Loucy (cell line): ENCODE measurements around the gene PPP1R12B.
A peak's percentile ranks its signal among the peaks of the same experiment; 100 is the strongest.
"Not testable (repeated sequence)": the region's sequence is repeated elsewhere in the genome, so short reads cannot be mapped to it uniquely, and the experiment has no call there.

Experiments used
- H2AFZ ChIP-seq: fragments of 200-600 bp; sonication (generic); 2 replicates; pipeline ENCODE4 v1.6.0; 2016; ENCODE audit warnings: antibody characterized with exemption, mild to moderate bottlenecking, low read length, moderate library complexity
- H3F3A ChIP-seq: fragments of 200-600 bp; 2 replicates; pipeline ENCODE4 v1.6.0; 2016; ENCODE audit warnings: antibody characterized with exemption, low read depth, mild to moderate bottlenecking
- H3K27me3 ChIP-seq: fragments of 200-600 bp; sonication (generic); 2 replicates; pipeline ENCODE4 v1.6.1; 2014; ENCODE audit warnings: low read length, mild to moderate bottlenecking; ENCODE audit not compliant: insufficient read depth, poor library complexity, severe bottlenecking
- H3K36me3 ChIP-seq: fragments of 200-600 bp; sonication (generic); 2 replicates; pipeline ENCODE4 v1.6.1; 2016; ENCODE audit warnings: low read length; ENCODE audit not compliant: insufficient read depth
- H3K4me1 ChIP-seq: fragments of 200-600 bp; sonication (generic); 2 replicates; pipeline ENCODE4 v1.5.1; 2014; ENCODE audit warnings: low read length, mild to moderate bottlenecking; ENCODE audit not compliant: insufficient read depth, poor library complexity, severe bottlenecking
- H3K4me2 ChIP-seq: fragments of 200-600 bp; sonication (generic); 2 replicates; pipeline ENCODE4 v1.6.0; 2014; ENCODE audit warnings: antibody characterized with exemption, low read length, low read depth, mild to moderate bottlenecking; ENCODE audit not compliant: poor library complexity, severe bottlenecking
- H3K4me3 ChIP-seq: fragments of 200-600 bp; sonication (generic); 2 replicates; pipeline ENCODE4 v1.5.1; 2014; ENCODE audit warnings: low read length, mild to moderate bottlenecking, mixed read lengths; ENCODE audit not compliant: poor library complexity, severe bottlenecking
- H3K79me2 ChIP-seq: fragments of 200-600 bp; sonication (generic); 2 replicates; pipeline ENCODE4 v1.6.1; 2014; ENCODE audit warnings: low read length; ENCODE audit not compliant: insufficient read depth
- H3K9ac ChIP-seq: fragments of 200-600 bp; sonication (generic); 2 replicates; pipeline ENCODE4 v1.6.0; 2014; ENCODE audit warnings: mild to moderate bottlenecking, low read depth, low read length, moderate library complexity; ENCODE audit not compliant: poor library complexity, severe bottlenecking
- H3K9me2 ChIP-seq: fragments of 200-600 bp; sonication (generic); replicated peaks from 2 replicates; pipeline ENCODE4 v1.6.1; 2016; ENCODE audit warnings: low read depth, low read length, mixed read lengths
- H3K9me3 ChIP-seq: fragments of 200-600 bp; sonication (generic); 2 replicates; pipeline ENCODE4 v1.6.1; 2014; ENCODE audit warnings: mild to moderate bottlenecking, antibody characterized with exemption, low read length, low read depth; ENCODE audit not compliant: insufficient read depth
- H4K20me1 ChIP-seq: fragments of 200-600 bp; sonication (generic); 2 replicates; pipeline ENCODE4 v1.6.0; 2014; ENCODE audit warnings: antibody characterized with exemption, low read length, mild to moderate bottlenecking; ENCODE audit not compliant: insufficient read depth, poor library complexity, severe bottlenecking
- CTCF ChIP-seq: fragments of 200-600 bp; sonication (generic); conservative IDR thresholded peaks from 2 replicates; pipeline ENCODE4 v1.5.1; 2014; ENCODE audit warnings: mild to moderate bottlenecking, antibody characterized with exemption, low read length
- EZH2phosphoT487 ChIP-seq: fragments of 200-600 bp; IDR thresholded peaks from 2 replicates; pipeline ENCODE4 v1.6.1; 2018; ENCODE audit warnings: antibody characterized with exemption, mild to moderate bottlenecking, moderate library complexity, borderline replicate concordance

The PPP1R12B gene

DNA sequence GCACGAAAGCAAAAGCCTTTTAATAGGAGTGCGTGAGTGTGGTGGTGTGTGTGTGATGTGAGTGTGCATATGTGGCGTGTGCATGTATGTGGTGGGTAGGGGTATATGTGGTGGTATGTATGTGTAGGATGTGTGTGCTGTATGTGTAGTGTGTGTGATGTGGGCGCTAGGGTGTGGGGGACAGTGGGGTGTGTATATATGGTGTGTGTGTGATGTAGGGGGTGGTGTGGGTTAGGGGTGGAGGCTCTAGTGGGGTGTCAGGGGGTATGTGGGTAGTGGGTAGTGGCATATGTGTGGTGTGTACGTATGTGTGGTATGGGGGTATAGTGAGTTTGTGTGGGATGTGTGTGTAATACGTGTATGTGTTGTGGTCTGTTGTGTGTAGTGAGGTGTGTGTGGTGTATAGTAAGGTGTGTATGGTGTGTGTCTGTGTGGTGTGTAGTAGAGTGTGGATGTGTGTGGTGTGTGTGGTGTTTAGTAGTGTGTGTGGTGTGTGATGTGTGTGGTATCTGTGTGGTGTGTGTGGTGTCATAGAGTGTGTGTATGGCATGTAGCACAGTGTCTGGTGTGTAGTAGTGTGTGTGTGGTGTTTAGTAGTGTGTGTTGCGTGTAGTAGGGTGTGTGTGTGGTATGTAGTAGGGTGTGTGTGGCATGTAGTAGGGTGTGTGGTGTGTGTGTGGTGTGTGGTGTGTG lies 275.7 kb downstream of the PPP1R12B start:
- H3K36me3 ChIP-seq = no peaks in the 10 kb centered on the region
- peaks cover 23% of the 10 kb centered on the region for H3K4me1 ChIP-seq
- H3K4me3 ChIP-seq = no peak overlapping the region
- TF ChIP-seq CTCF (no peak), EZH2phosphoT487 (no peak)
- no peaks in the 10 kb centered on the region for H3F3A ChIP-seq
- no peak overlapping the region for H3K4me2 ChIP-seq
- H2AFZ ChIP-seq = no peak overlapping the region
- H3K79me2 ChIP-seq = no peaks in the 10 kb centered on the region
- H3K27me3 ChIP-seq = no peaks in the 10 kb centered on the region
- no peak overlapping the region for H3K9ac ChIP-seq
- no peaks in the 10 kb centered on the region for H3K9me2 ChIP-seq
- H4K20me1 ChIP-seq = no peaks in the 10 kb centered on the region
- no peaks in the 10 kb centered on the region for H3K9me3 ChIP-seq

- Histone ChIP-seq H2AFZ (no peak overlapping the region), H3K4me1 (peaks cover 23% of the 10 kb centered on the region), H4K20me1 (no peaks in the 10 kb centered on the region)
These were observed 276.2 kb downstream of the PPP1R12B start for GRCh38 chr1:202624781-202625108.

GRCh38 chr1:202625416-202626360 lies 277.2 kb downstream of the PPP1R12B start:
- Histone ChIP-seq H3K27me3 (no peaks in the 10 kb centered on the region), H3K4me1 (peaks cover 28% of the 10 kb centered on the region), H3K36me3 (no peaks in the 10 kb centered on the region), H3K4me3 (no peak overlapping the region), H3K9ac (no peak overlapping the region), H3F3A (no peaks in the 10 kb centered on the region), H3K9me3 (no peaks in the 10 kb centered on the region), H3K9me2 (no peaks in the 10 kb centered on the region), H4K20me1 (no peaks in the 10 kb centered on the region), H2AFZ (no peak overlapping the region), H3K79me2 (no peaks in the 10 kb centered on the region), H3K4me2 (no peak overlapping the region)
- TF ChIP-seq EZH2phosphoT487 (no peak), CTCF (peak; percentile 60)

More at GRCh38 chr1:202624781-202625108, 276.2 kb downstream of the PPP1R12B start:
- no peaks in the 10 kb centered on the region for H3F3A ChIP-seq
- no peak overlapping the region for H3K4me2 ChIP-seq
- no peaks in the 10 kb centered on the region for H3K9me2 ChIP-seq
- H3K36me3 ChIP-seq = no peaks in the 10 kb centered on the region
- no peak overlapping the region for H3K4me3 ChIP-seq
- H3K9ac ChIP-seq = no peak overlapping the region
- H3K9me3 ChIP-seq = no peaks in the 10 kb centered on the region
- H3K79me2 ChIP-seq = no peaks in the 10 kb centered on the region
- no peaks in the 10 kb centered on the region for H3K27me3 ChIP-seq
- TF ChIP-seq EZH2phosphoT487 (no peak), CTCF (no peak)

- H3K4me1 ChIP-seq = peaks cover 30% of the 10 kb centered on the region
- not testable (repeated sequence) for H3K27me3 ChIP-seq, H3K9ac ChIP-seq, H4K20me1 ChIP-seq, H2AFZ ChIP-seq, H3K9me3 ChIP-seq, H3K9me2 ChIP-seq, H3K36me3 ChIP-seq, H3K4me3 ChIP-seq, H3K79me2 ChIP-seq, H3F3A ChIP-seq
- peak overlapping the region; percentile 33 for H3K4me2 ChIP-seq
These were observed 278.5 kb downstream of the PPP1R12B start for GRCh38 chr1:202627036-202627435.
